ENCODE measurements around the gene LAMB4.

LAMB4 gene

GRCh38 chr7:108009873-108010272, 120.3 kb downstream of the LAMB4 start:
- DNase-seq = no peak

- no peak for DNase-seq
These were observed 121.3 kb downstream of the LAMB4 start for GRCh38 chr7:108008827-108009226.

GRCh38 chr7:108008240-108008639, 121.9 kb downstream of the LAMB4 start:
- no peak for DNase-seq

GRCh38 chr7:108007762-108008161, 122.4 kb downstream of the LAMB4 start:
- DNase-seq = no peak

- DNase-seq = no peak
These were observed 122.9 kb downstream of the LAMB4 start for GRCh38 chr7:108007261-108007660.

GRCh38 chr7:108004220-108005142, 125.7 kb downstream of the LAMB4 start:
- no peak for DNase-seq

- no peak for DNase-seq
These were observed 126.6 kb downstream of the LAMB4 start for GRCh38 chr7:108003599-108003935.

- no peak for DNase-seq
These were observed 127.2 kb downstream of the LAMB4 start, which contains the start of gene LAMB1 for GRCh38 chr7:108002726-108003598. LAMB1 (minus strand) TSS chr7:108003161; CDS start chr7:108002885, 276 bp downstream.

GRCh38 chr7:108001764-108002725, 128.1 kb downstream of the LAMB4 start:
- DNase-seq = no peak

- no peak for DNase-seq
These were observed 129.0 kb downstream of the LAMB4 start for GRCh38 chr7:108000875-108001763.

GRCh38 chr7:107999779-108000560, 130.2 kb downstream of the LAMB4 start:
- no peak for DNase-seq

GRCh38 chr7:107998660-107999480, 131.3 kb downstream of the LAMB4 start:
- no peak for DNase-seq

- no peak for DNase-seq
These were observed 132.0 kb downstream of the LAMB4 start for GRCh38 chr7:107998150-107998549.

GRCh38 chr7:107996072-107996882, 133.9 kb downstream of the LAMB4 start:
- DNase-seq = no peak

GRCh38 chr7:107995184-107996071, 134.7 kb downstream of the LAMB4 start:
- DNase-seq = no peak

GRCh38 chr7:107994421-107995030, 135.6 kb downstream of the LAMB4 start:
- DNase-seq = no peak

GRCh38 chr7:107993891-107994291, 136.3 kb downstream of the LAMB4 start:
- no peak for DNase-seq

Measured in stimulated activated CD4-positive, alpha-beta T cell treated with anti-CD3 and anti-CD28 coated beads, Interleukin-12 subunit alpha, Interleukin-12 subunit beta, amount 100 ng/mL, for 4 hours (primary cell).